CD4-positive, CD25-positive, alpha-beta regulatory T cell (primary cell): Measurements from ENCODE around the gene CLTA. TPM values are rescaled to one million over a fixed set of nuclear protein-coding genes. Genes with fewer than 3 reads are reported as not detected.

Experiments
- ATAC-seq, 2 donors: fragments of 150-1000 bp; cut with Tn5 transposase; one replicate each; pipeline ENCODE4 v1.10.0; 2021; ENCODE audit warnings: low read depth in 2 of 2, moderate number of reproducible peaks in 2 of 2, moderate library complexity in 1 of 2
- DNase-seq, 3 donors: peaks; one replicate each; pipeline versions ENCODE4 v3.0.0 to v3.0.0-alpha.2; 2012 to 2022; ENCODE audit warnings: mixed read lengths in 1 of 3
- H3K27ac ChIP-seq: one replicate; pipeline ENCODE4 v1.7.0; 2013; ENCODE audit warnings: mild to moderate bottlenecking, low read length; ENCODE audit not compliant: insufficient read depth, poor library complexity, severe bottlenecking
- H3K27me3 ChIP-seq: one replicate; pipeline ENCODE4 v1.7.0; 2013; ENCODE audit warnings: low read length; ENCODE audit not compliant: control insufficient read depth, insufficient read depth
- H3K36me3 ChIP-seq: one replicate; pipeline ENCODE4 v1.7.0; 2013; ENCODE audit warnings: mild to moderate bottlenecking, low read length, moderate library complexity; ENCODE audit not compliant: control insufficient read depth, insufficient read depth
- H3K4me1 ChIP-seq: 2 replicates; pipeline ENCODE4 v1.7.0; 2013; ENCODE audit warnings: mild to moderate bottlenecking, low read length; ENCODE audit not compliant: insufficient read depth, control insufficient read depth, poor library complexity, severe bottlenecking
- H3K4me3 ChIP-seq: one replicate; pipeline ENCODE4 v1.7.0; 2013; ENCODE audit warnings: low read depth, mild to moderate bottlenecking, low read length, moderate library complexity
- H3K9me3 ChIP-seq, 2 experiments: 1 replicate in 1 of 2; 2 replicates in 1 of 2; pipeline ENCODE4 v1.7.0; 2013; ENCODE audit warnings: low read length in 2 of 2, mild to moderate bottlenecking in 1 of 2, moderate library complexity in 1 of 2; ENCODE audit not compliant: control insufficient read depth in 2 of 2
- H3K27ac Mint-ChIP-seq, 3 donors: one replicate each; pipeline ENCODE4 v1.8.0; 2020 to 2022; ENCODE audit warnings: mild to moderate bottlenecking in 3 of 3, mixed read lengths in 3 of 3, moderate library complexity in 2 of 3
- H3K27me3 Mint-ChIP-seq: one replicate; pipeline ENCODE4 v1.8.0; 2022; ENCODE audit warnings: mild to moderate bottlenecking, mixed read lengths
- H3K36me3 Mint-ChIP-seq: one replicate; pipeline ENCODE4 v1.8.0; 2020; ENCODE audit warnings: mixed read lengths
- H3K4me1 Mint-ChIP-seq, 4 donors: one replicate each; pipeline ENCODE4 v1.8.0; 2020 to 2022; ENCODE audit warnings: mixed read lengths in 4 of 4, mild to moderate bottlenecking in 1 of 4
- H3K4me3 Mint-ChIP-seq, 4 donors: one replicate each; pipeline ENCODE4 v1.8.0; 2020 to 2022; ENCODE audit warnings: mild to moderate bottlenecking in 4 of 4, mixed read lengths in 4 of 4, moderate library complexity in 3 of 4
- H3K9me3 Mint-ChIP-seq, 7 donors: one replicate each; pipeline ENCODE4 v1.8.0; 2020 to 2022; ENCODE audit warnings: mixed read lengths in 7 of 7, mild to moderate bottlenecking in 3 of 7, moderate library complexity in 2 of 7
- polyA plus RNA-seq, 4 donors: library from polyadenylated mRNA; unstranded; fragments of 300-500 nt; fragmentation: Illumina TruSeq; gene quantifications; one replicate each; pipeline ENCODE4 v1.2.3, GENCODE V29; 2021
- total RNA-seq: library from RNA; stranded (reverse); gene quantifications from one replicate; pipeline ENCODE4 v1.2.3, GENCODE V29; 2022

The CLTA gene
- total and polyA plus RNA-seq, 5 donors from 2014 or later = 46.7 to 175 (median 163) TPM

DNA sequence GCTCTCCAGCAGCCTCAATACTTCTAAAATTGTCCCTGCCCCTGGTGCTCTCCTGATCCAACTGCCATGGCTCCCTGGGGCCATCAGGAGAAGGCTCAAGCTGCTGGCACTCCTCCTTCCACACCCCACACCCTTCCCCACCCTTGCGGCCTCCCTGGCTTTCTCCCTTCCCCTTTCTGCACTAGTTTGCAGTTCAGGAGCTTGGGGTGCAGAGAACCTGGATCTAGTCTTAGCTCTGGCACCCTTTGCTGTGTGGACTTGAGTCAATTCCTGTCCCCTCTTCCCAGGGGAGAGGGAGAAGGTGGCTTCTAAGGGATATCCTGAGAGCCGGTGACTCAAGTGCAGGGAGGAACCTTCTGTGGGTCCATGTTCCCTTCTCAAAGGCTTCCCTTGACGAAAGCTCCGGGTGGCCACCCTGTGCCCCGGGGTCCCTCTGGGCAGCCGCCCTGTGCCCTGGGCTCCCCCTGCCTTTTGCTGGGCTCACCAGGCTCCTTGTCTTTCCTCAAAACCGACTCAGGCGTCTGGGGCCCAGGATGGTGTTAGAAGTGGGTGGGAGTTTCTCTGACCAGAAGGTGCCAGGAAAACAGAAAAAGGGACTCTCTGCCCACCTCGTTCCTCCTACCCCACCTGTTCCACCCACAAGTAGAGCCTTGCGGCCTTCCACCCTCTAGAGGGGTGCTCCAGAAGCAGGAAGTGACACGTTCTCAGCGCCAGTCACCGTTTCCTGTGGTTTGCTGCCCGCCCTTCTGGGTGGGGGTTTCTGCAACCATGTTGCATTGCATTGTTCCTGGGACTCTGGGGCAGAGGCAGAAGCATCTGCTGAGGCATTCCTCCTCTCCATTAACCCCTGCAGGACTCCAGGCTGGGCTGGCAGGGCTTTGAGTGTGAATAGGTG, 39.2 kb upstream of the CLTA start:
- Histone ChIP-seq H3K36me3 (peaks cover 19% of the 10 kb centered on the region), H3K4me1 (peaks cover 68% of the 10 kb centered on the region), H3K27ac (peak overlapping the region; percentile 97), H3K4me3 (peak overlapping the region; percentile 78), H3K9me3 (no peaks in the 10 kb centered on the region), H3K27me3 (no peaks in the 10 kb centered on the region)
- DNase-seq (peak; percentile 79 to 95 (median 87)), ATAC-seq (peak; percentile 98)
- Mint-ChIP-seq H3K9me3 (peaks cover 0 to 2% (median 0%) of the 10 kb centered on the region in 7 donors), H3K27me3 (no peaks in the 10 kb centered on the region), H3K27ac (peak overlapping the region; percentile 97 to 100 (median 99)), H3K4me3 (peak overlapping the region; percentile 88 to 95 (median 89)), H3K4me1 (peaks cover 10 to 74% (median 54%) of the 10 kb centered on the region in 4 donors), H3K36me3 (peaks cover 42% of the 10 kb centered on the region)

- no peak for ATAC-seq
- H3K9me3 Mint-ChIP-seq = peaks cover 0 to 2% (median 0%) of the 10 kb centered on the region in 7 donors
- H3K9me3 ChIP-seq = no peaks in the 10 kb centered on the region
- H3K27me3 ChIP-seq = no peaks in the 10 kb centered on the region
- no peak for DNase-seq
- peaks cover 21% of the 10 kb centered on the region for H3K36me3 ChIP-seq
- peaks cover 34% of the 10 kb centered on the region for H3K36me3 Mint-ChIP-seq
- peaks cover 10 to 63% (median 43%) of the 10 kb centered on the region in 4 donors for H3K4me1 Mint-ChIP-seq
- peak overlapping the region; percentile 2 for H3K27ac ChIP-seq
- peak overlapping the region; percentile 36 to 89 (median 72) for H3K4me3 Mint-ChIP-seq
- no peaks in the 10 kb centered on the region for H3K27me3 Mint-ChIP-seq
- H3K4me3 ChIP-seq = no peak overlapping the region
- peaks cover 54% of the 10 kb centered on the region for H3K4me1 ChIP-seq
- H3K27ac Mint-ChIP-seq = peak overlapping the region; percentile 56 to 99 (median 97)
These were observed 37.8 kb upstream of the CLTA start for GRCh38 chr9:36152741-36153438.

- Mint-ChIP-seq H3K4me1 (peaks cover 10 to 58% (median 43%) of the 10 kb centered on the region in 4 donors), H3K4me3 (peak overlapping the region in 3 of 4 donors; percentile 68 to 89 (median 77)), H3K27ac (peak overlapping the region in 2 of 3 donors; percentile 93 to 99), H3K36me3 (peaks cover 40% of the 10 kb centered on the region), H3K9me3 (peaks cover 0 to 2% (median 0%) of the 10 kb centered on the region in 7 donors), H3K27me3 (no peaks in the 10 kb centered on the region)
- Histone ChIP-seq H3K9me3 (no peaks in the 10 kb centered on the region), H3K36me3 (peaks cover 24% of the 10 kb centered on the region), H3K27ac (no peak overlapping the region), H3K4me3 (no peak overlapping the region), H3K27me3 (no peaks in the 10 kb centered on the region), H3K4me1 (peaks cover 46% of the 10 kb centered on the region)
- ATAC-seq (no peak), DNase-seq (no peak)
These were observed 37.0 kb upstream of the CLTA start for GRCh38 chr9:36153746-36154145.

GRCh38 chr9:36154331-36154952, 36.3 kb upstream of the CLTA start:
- H3K27ac Mint-ChIP-seq = peak overlapping the region in 2 of 3 donors; percentile 81 to 93
- DNase-seq = no peak
- Histone ChIP-seq H3K4me1 (peaks cover 39% of the 10 kb centered on the region), H3K4me3 (no peak overlapping the region), H3K9me3 (no peaks in the 10 kb centered on the region), H3K27me3 (no peaks in the 10 kb centered on the region), H3K36me3 (peaks cover 23% of the 10 kb centered on the region), H3K27ac (no peak overlapping the region)
- H3K36me3 Mint-ChIP-seq = peaks cover 47% of the 10 kb centered on the region
- H3K4me1 Mint-ChIP-seq = peaks cover 10 to 55% (median 42%) of the 10 kb centered on the region in 4 donors
- peak overlapping the region in 2 of 4 donors; percentile 5 to 26 for H3K4me3 Mint-ChIP-seq
- H3K27me3 Mint-ChIP-seq = no peaks in the 10 kb centered on the region
- peaks cover 0 to 2% (median 0%) of the 10 kb centered on the region in 7 donors for H3K9me3 Mint-ChIP-seq
- no peak for ATAC-seq

DNA sequence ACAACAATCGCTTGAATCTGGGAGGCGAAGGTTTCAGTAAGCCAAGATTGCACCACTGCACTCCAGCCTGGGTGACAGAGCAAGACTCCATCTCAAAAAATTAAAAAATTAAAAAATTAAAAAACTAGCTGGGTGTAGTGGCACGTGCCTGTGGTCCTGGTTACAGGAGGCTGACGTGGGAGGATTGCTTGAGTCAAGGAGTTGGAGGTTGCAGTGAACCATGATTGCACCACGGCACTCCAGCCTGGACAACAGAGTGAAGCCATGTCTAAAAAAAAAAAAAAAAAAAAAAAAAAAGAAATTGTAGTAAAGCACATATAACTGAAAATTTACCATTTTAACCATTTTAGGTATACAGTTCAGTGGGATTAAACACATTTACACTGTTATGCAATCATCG, 34.6 kb upstream of the CLTA start:
- Mint-ChIP-seq H3K36me3 (peaks cover 51% of the 10 kb centered on the region), H3K4me3 (peak overlapping the region in 2 of 4 donors; percentile 66 to 78), H3K27me3 (no peaks in the 10 kb centered on the region), H3K27ac (no peak overlapping the region), H3K9me3 (peaks cover 0 to 2% (median 0%) of the 10 kb centered on the region in 7 donors), H3K4me1 (peaks cover 6 to 41% (median 33%) of the 10 kb centered on the region in 4 donors)
- Histone ChIP-seq H3K27ac (no peak overlapping the region), H3K9me3 (no peaks in the 10 kb centered on the region), H3K36me3 (peaks cover 25% of the 10 kb centered on the region), H3K27me3 (no peaks in the 10 kb centered on the region), H3K4me1 (peaks cover 24% of the 10 kb centered on the region), H3K4me3 (no peak overlapping the region)
- no peak for DNase-seq
- no peak for ATAC-seq

DNA sequence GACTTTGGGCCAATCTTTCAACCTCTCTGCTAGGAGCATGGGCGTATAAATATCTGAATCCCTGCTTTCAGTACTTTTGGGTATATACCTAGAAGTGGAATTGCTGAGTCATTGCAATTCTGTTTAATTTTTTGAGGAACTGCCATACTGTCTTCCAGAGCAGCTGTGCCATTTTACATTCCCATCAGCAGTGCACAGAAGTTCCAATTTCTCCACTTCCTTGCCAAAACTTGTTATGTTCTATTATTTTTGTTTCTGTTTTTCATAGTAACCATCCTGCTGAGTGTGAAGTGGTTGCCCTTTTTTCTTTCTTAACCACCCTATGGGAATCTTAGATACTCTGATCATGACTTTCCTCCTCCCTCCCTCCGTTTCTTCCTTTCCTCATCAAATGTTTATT, 32.6 kb upstream of the CLTA start:
- peaks cover 0 to 2% (median 0%) of the 10 kb centered on the region in 7 donors for H3K9me3 Mint-ChIP-seq
- peaks cover 0 to 29% (median 21%) of the 10 kb centered on the region in 4 donors for H3K4me1 Mint-ChIP-seq
- no peak overlapping the region for H3K4me3 ChIP-seq
- H3K9me3 ChIP-seq = no peaks in the 10 kb centered on the region
- peaks cover 4% of the 10 kb centered on the region for H3K4me1 ChIP-seq
- no peak for ATAC-seq
- H3K27me3 ChIP-seq = no peaks in the 10 kb centered on the region
- no peaks in the 10 kb centered on the region for H3K27me3 Mint-ChIP-seq
- DNase-seq = no peak
- no peak overlapping the region for H3K27ac ChIP-seq
- H3K4me3 Mint-ChIP-seq = no peak overlapping the region
- H3K27ac Mint-ChIP-seq = peak overlapping the region; percentile 15 to 53 (median 49)
- H3K36me3 ChIP-seq = peaks cover 27% of the 10 kb centered on the region
- H3K36me3 Mint-ChIP-seq = peaks cover 53% of the 10 kb centered on the region

- Histone ChIP-seq H3K4me1 (no peaks in the 10 kb centered on the region), H3K27me3 (no peaks in the 10 kb centered on the region), H3K36me3 (peaks cover 26% of the 10 kb centered on the region), H3K9me3 (no peaks in the 10 kb centered on the region), H3K4me3 (no peak overlapping the region), H3K27ac (no peak overlapping the region)
- Mint-ChIP-seq H3K36me3 (peaks cover 50% of the 10 kb centered on the region), H3K4me1 (peaks cover 0 to 24% (median 18%) of the 10 kb centered on the region in 4 donors), H3K27ac (peak overlapping the region in 1 of 3 donors; percentile 53), H3K27me3 (no peaks in the 10 kb centered on the region), H3K9me3 (peaks cover 0 to 2% (median 0%) of the 10 kb centered on the region in 7 donors), H3K4me3 (no peak overlapping the region)
- ATAC-seq (no peak), DNase-seq (no peak)
These were observed 31.8 kb upstream of the CLTA start for GRCh38 chr9:36158917-36159316.
